Fibroblast of skin of right biceps (primary cell): ENCODE measurements around the gene IGIP.
"Not testable (repeated sequence)": the region's sequence is repeated elsewhere in the genome, so short reads cannot be mapped to it uniquely, and the experiment has no call there.

Source experiments
- DNase-seq: peaks from one replicate; pipeline ENCODE4 v3.0.0-alpha.2; 2013

The IGIP gene

DNA sequence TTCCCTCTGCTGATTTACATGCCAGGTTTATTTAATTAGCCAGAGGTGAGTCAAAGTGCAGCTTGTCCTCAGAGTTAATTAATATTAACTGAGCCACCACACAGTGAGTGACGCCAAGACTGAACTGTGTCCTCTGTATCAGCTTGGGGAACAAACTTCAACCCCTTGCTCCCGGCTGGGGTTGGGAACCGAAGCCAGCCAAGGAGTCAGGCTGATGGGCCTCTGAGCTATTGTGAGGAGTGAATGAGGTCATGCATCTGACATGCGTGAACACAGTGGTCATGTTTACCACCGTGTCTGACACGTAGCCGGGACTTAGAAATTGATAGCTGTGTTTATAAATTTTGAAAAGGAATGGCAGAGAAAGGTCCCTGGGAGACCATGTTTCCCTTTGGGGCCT is 17.1 kb downstream of the IGIP start:
- no peak for DNase-seq

GRCh38 chr5:140143521-140144258 is 18.0 kb downstream of the IGIP start:
- no peak for DNase-seq

DNA sequence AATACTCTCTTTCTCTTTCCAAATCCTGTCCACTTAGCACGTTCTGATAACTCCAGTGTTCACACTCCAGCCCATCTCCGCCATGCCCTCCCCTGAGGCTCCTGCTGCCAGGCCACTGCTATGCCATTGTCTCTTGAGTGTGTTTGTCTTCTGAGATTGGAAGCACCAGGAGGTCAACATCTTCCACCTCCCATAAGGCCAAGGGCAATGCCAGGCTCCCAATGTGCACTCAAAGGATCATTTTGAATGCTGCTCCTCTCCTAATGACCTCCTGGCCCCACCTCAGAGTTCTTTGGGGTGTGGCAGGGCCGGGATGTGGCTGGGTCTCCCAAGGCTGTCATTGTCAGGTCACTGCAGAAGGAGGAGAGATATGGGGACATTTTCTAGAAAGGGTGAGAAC is 19.5 kb downstream of the IGIP start:
- no peak for DNase-seq

DNA sequence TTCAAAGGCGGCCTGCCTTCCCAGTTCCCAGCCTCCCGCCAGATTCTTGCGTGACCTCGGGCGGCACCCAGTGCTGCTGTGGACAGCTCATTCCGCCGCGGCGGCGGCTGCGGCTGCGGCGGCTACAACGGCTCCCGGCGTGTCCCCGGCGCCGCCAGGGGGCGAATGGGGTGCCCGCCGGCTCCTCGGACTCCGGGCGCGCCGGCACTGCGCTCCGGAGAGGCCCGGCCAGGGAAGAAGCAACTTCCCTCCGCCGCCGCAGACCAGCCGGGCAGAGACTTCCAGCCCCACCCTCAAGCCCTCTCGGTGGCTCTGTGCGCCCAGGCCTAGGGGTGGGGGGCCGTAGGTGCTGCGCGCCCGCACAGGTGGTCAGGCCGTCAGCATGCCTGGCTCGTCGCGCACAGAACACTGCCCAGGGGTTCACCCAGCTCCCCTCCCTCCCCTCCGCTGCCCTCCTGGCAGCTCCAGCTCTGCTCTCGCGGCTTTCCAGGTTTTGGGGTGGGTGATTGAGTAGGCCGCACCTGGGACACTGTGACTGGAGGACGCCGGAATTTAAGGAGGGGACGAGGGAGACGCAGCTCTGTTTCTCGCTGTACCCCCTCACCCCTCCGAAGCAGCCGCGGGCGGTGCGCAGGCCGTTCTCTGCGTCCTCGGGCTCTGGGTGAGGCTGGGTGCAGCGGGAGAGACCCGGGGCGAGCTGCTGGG is 20.2 kb downstream of the IGIP start:
- peak; percentile 71 for DNase-seq

DNA sequence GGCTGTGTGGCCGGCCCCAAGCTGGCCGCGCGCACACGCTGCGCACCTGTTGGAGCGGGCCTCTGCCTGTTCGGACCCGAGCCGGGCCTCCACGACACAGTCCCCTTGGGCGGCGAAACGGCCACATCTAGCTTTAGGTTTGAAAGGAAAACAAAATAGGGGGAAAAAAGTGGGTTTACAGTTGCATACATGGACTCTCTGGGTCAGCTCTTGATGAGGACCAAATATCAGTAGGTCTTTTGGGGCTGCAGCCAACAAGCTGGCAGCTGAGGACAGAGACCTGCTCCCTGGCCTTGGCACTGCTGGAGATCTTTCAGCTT is 20.7 kb downstream of the IGIP start:
- DNase-seq, result no peak

- DNase-seq, result no peak
These were observed 21.7 kb downstream of the IGIP start for GRCh38 chr5:140147460-140147859.

- DNase-seq, result peak; percentile 11
These were observed 22.8 kb downstream of the IGIP start for GRCh38 chr5:140148508-140148907.

DNA sequence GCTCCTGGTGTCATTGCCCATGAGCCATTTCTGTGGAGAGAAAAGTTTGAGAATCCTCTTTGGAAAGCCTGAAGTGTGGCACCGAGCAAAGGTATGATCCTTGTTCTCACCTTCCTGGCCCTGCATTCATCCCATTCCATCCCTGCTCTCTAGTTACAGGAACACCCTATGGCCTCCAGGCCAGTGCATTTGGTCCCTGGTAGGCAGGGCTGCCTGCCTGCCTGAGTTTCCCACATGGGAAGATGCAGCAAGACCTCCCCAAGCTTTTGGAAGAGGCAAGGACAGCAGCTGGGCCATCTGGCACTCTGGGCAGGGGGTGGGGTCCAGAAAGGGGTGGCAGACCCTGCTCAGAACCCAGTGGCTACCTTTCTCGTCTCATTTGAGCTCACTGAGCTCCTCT is 24.5 kb downstream of the IGIP start:
- DNase-seq, result no peak

- no peak for DNase-seq
These were observed 25.6 kb downstream of the IGIP start for GRCh38 chr5:140151144-140152021.

- no peak for DNase-seq
These were observed 26.6 kb downstream of the IGIP start for GRCh38 chr5:140152022-140152999.

DNA sequence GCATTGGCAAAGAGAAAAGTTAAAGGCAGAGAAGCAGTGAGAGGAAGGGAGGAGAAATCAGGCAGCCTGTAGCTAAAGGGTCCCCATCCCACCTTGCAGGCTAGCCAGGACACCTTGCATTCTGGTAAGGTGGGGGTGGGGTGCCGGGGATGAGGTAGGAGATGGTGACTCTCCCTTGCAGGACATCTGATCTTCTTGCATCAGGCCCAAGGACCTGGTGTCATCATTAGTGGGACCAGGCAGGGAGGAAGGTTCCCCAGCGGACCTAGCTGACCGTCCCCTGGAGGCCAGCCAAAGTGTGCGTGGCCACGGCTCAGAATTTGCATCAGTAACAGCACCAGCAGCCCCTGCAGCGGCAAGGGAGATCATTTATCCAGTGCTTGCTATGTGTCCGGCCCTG is 27.5 kb downstream of the IGIP start:
- no peak for DNase-seq

DNA sequence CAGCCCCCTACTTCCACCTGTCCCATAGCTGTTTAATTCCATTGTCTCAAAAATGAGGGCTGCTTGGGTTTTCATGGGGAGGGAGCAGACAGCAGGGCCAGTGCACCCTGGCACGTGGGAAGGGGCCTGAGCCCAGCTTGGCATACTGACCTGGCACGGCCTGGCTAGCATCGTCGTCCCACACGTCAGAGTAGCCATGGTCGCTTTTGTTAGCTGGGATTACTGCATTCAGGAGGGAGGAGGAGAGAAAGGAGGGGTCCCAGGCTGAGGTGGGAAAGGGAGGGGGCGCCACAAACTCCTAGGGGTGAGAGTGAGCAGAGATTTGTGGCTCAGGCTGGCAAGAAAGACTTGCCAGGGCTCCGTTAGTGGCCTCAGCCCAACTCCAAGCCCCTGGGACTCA is 28.2 kb downstream of the IGIP start:
- no peak for DNase-seq

DNA sequence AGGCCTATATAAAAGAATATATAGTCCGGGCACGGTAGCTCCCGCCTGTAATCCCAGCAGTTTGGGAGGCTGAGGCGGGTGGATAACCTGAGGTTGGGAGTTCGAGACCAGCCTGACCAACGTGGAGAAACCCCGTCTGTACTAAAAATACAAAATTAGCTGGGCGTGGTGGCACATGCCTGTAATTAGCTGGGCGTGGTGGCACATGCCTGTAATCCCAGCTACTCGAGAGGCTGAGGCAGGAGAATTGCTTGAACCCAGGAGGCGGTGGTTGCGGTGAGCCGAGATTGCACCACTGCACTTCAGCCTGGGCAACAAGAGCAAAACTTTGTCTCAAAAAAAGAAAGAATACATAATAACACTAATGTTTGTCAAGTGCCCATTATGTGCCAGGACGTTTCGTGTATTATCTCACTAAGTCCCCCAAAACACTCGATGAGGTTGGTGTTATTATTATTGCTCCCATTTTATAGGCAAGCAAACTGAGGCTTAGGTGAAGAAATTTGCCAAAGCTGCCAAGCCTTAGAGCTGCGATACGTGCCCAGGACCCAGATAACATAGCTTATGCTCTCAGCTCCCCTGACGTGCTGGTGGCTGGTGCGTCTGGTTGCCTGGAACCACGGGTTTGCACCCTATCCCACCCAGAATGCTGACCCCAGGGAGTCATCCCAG is 29.1 kb downstream of the IGIP start:
- not testable (repeated sequence) for DNase-seq

DNA sequence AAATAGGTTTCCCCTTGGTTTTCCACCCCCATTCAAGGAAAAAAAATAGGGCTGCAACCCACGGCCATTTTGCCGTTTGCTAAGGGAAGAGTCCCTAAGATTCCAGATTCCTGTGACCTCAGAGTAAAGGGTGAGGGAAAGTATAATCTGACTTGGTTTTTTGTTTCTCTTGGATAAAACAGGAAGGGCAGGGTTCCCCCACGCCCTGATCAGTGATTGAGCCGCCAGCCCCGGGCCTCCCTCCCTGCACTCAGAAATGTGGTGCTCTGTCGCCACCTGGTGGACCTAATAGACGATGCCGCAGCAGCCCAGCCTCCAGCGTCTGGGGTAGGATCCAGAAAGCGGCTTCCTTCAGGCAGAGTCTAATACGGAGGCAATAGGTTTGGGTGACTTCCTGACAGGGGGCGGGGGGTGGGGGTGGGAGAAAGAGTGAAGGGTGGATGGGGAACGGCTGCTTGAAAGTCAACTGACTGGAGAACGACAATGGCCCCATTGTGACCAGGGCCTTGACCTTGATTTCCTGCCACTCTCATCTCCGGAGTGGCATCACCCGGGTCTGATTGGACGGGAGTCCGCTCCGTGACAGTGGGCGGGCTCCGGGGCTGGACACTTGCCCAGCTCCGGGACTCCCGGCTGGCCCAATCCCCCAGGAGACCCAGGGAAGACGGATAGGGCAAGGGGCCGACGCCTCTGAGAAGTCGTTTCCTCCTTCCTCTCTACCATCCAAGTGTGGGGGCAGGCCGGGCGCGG is 31.5 kb downstream of the IGIP start:
- DNase-seq, result peak; percentile 76

DNA sequence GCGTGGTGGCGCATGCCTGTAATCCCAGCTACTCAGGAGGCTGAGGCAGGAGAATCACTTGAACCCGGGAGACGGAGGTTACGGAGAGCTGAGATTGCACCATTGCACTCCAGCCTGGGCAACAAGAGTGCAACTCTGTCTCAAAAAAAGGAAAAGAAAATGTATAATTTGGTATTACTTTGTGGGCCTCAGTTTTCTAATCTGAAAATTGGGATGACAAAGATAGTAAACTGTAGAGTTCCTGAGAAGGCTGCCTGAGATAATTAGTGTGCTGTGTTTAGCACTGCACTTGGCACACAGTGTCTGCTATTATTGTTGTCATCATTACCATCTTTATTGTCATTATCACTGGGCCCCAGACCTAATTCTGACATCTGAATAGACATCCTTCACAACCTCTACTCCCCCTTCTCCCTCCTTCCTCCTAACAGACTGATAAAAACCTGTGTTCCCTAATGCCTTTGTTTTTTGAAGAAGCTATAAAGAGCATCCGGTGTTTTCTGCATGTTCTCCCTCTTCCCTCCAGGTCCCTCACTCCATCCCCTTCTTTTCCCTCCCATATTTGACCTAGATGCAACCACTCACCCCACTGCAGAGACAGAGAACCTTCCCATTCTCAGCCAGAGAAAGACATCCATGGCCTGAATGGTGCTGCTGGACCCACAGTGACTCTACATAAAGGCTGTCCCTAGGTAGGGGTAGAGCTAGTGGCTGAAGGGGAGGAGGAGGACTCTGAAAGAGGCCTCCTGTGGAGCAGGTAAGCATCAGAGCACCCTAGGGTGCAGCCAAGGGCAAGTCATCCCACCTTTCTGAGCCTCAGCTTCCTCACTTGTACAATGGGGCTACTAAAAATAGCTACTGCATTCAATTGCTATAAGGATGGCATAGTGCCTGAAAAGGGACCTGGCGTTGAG is 33.5 kb downstream of the IGIP start:
- DNase-seq, result no peak

DNA sequence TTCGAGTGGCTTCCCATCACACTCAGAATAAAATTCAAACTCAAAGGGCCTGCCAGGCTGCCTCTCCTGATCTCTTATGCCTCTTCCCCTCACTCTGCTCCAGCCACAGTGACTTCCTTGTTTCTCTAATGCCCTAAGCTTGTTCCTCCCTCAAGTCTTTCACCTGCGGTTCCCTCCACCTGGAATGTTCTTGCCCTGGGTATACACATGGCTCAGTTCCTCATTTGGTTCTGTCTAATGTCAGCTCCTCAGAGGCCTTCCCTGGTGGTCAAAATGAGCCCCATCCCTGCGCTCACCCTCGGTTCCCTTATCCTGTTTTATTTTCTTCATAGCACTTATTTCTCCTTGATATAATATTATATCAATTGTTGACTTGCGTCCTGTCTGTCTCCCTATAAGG is 36.5 kb downstream of the IGIP start:
- no peak for DNase-seq

DNA sequence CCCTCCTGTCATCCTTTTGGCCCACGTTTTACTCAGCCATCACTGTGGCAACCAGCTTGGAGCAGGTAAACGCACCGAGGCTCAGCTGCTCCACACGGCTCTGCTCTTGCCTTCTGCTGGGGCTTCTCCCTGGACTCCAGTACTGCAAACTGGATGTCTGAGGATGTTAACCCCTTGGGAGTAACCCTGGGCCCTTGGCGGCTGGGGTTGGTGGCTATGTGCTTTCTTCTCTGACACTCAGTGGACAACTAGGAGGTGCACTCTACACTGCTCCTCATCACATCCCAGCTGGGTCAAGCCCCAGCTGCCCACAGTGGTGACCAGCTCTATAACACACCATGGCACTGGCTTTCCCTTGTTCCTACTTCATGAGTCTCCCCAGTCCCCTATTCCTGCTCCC is 37.0 kb downstream of the IGIP start:
- DNase-seq, result no peak

GRCh38 chr5:140165101-140165922 is 39.6 kb downstream of the IGIP start:
- DNase-seq, result no peak

- DNase-seq, result no peak
These were observed 40.2 kb downstream of the IGIP start for GRCh38 chr5:140165923-140166270.
